ENCODE measurements around the gene CFAP58. TPM values are rescaled to one million over a fixed set of nuclear protein-coding genes. Genes with fewer than 3 reads are reported as not detected.
A peak's percentile ranks its signal among the peaks of the same experiment; 100 is the strongest.

The CFAP58 gene
- polyA plus RNA-seq, 1 donor: 0.28 TPM

- peak; percentile 35 for DNase-seq
Measured at GRCh38 chr10:104492329-104492940, 138.8 kb downstream of the CFAP58 start.

GRCh38 chr10:104498347-104499081 lies 144.9 kb downstream of the CFAP58 start:
- no peak for DNase-seq

- no peak for DNase-seq
Measured at GRCh38 chr10:104501449-104501848, 147.8 kb downstream of the CFAP58 start.

- no peak for DNase-seq
Measured at GRCh38 chr10:104501864-104502579, 148.4 kb downstream of the CFAP58 start.

GRCh38 chr10:104502907-104503306 lies 149.3 kb downstream of the CFAP58 start:
- DNase-seq: no peak

Other genes starting within 250 kb of the CFAP58 start
- gene SFR1, start 231.7 kb upstream of the CFAP58 start, polyA plus RNA-seq (ENCODE audit: insufficient read length): 5.6 TPM
- 0.39 TPM for gene CFAP43, start 121.5 kb upstream of the CFAP58 start, polyA plus RNA-seq (ENCODE audit: insufficient read length)
- gene GSTO1, start 98.9 kb upstream of the CFAP58 start, polyA plus RNA-seq (ENCODE audit: insufficient read length): 39.1 TPM
- 1.1 TPM for gene GSTO2, start 84.6 kb upstream of the CFAP58 start, polyA plus RNA-seq (ENCODE audit: insufficient read length)
- 9.7 TPM for gene ITPRIP, start 15.4 kb upstream of the CFAP58 start, polyA plus RNA-seq (ENCODE audit: insufficient read length)